C4-2B (cell line): ENCODE data around the gene HTD2.

Experiments used
- ZFX ChIP-seq: fragments of 450-650 bp; IDR thresholded peaks from 2 replicates; pipeline ENCODE4 v1.6.1; 2017
- TF ChIP-seq, protein P1 (sequence below): fragments of 450-650 bp; conservative IDR thresholded peaks from 2 replicates; pipeline ENCODE4 v1.5.1; 2017; ENCODE audit warnings: mild to moderate bottlenecking

GRCh38 chr3:58317811-58318210 is 11.5 kb downstream of the HTD2 start:
- TF ChIP-seq, protein P1, sequence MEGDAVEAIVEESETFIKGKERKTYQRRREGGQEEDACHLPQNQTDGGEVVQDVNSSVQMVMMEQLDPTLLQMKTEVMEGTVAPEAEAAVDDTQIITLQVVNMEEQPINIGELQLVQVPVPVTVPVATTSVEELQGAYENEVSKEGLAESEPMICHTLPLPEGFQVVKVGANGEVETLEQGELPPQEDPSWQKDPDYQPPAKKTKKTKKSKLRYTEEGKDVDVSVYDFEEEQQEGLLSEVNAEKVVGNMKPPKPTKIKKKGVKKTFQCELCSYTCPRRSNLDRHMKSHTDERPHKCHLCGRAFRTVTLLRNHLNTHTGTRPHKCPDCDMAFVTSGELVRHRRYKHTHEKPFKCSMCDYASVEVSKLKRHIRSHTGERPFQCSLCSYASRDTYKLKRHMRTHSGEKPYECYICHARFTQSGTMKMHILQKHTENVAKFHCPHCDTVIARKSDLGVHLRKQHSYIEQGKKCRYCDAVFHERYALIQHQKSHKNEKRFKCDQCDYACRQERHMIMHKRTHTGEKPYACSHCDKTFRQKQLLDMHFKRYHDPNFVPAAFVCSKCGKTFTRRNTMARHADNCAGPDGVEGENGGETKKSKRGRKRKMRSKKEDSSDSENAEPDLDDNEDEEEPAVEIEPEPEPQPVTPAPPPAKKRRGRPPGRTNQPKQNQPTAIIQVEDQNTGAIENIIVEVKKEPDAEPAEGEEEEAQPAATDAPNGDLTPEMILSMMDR, result no peak
- TF ChIP-seq ZFX, result no peak
